BE2C (cell line): ENCODE data around the gene ATP13A2.

Source experiments
- DNase-seq: peaks from one replicate; pipeline ENCODE4 v3.0.0-alpha.2; 2020
- H3K27me3 ChIP-seq: fragments of 250-450 bp; sonication (Bioruptor Pico); 2 replicates; pipeline ENCODE4 v1.5.1; 2020; ENCODE audit warnings: mild to moderate bottlenecking
- H3K36me3 ChIP-seq: fragments of 250-450 bp; sonication (Bioruptor Pico); 2 replicates; pipeline ENCODE4 v1.5.1; 2020; ENCODE audit warnings: mild to moderate bottlenecking
- H3K4me1 ChIP-seq: fragments of 250-450 bp; sonication (Bioruptor Pico); 2 replicates; pipeline ENCODE4 v1.5.1; 2020
- H3K4me3 ChIP-seq: 2 replicates; pipeline ENCODE4 v1.5.1; 2011; ENCODE audit warnings: low read depth, low read length
- H3K9me3 ChIP-seq: fragments of 250-450 bp; sonication (Bioruptor Pico); 2 replicates; pipeline ENCODE4 v1.5.1; 2020
- TF ChIP-seq, protein P1 (sequence below): IDR thresholded peaks from 2 replicates; pipeline ENCODE4 v1.5.1; 2012; ENCODE audit warnings: mild to moderate bottlenecking, low read depth, low read length

The ATP13A2 gene

GRCh38 chr1:16981269-16981849 lies 30.4 kb downstream of the ATP13A2 start:
- H3K4me1 ChIP-seq: peaks cover 6% of the 10 kb centered on the region
- TF ChIP-seq, protein P1, sequence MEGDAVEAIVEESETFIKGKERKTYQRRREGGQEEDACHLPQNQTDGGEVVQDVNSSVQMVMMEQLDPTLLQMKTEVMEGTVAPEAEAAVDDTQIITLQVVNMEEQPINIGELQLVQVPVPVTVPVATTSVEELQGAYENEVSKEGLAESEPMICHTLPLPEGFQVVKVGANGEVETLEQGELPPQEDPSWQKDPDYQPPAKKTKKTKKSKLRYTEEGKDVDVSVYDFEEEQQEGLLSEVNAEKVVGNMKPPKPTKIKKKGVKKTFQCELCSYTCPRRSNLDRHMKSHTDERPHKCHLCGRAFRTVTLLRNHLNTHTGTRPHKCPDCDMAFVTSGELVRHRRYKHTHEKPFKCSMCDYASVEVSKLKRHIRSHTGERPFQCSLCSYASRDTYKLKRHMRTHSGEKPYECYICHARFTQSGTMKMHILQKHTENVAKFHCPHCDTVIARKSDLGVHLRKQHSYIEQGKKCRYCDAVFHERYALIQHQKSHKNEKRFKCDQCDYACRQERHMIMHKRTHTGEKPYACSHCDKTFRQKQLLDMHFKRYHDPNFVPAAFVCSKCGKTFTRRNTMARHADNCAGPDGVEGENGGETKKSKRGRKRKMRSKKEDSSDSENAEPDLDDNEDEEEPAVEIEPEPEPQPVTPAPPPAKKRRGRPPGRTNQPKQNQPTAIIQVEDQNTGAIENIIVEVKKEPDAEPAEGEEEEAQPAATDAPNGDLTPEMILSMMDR: no peak
- no peaks in the 10 kb centered on the region for H3K27me3 ChIP-seq
- H3K36me3 ChIP-seq: no peaks in the 10 kb centered on the region
- DNase-seq: no peak
- H3K4me3 ChIP-seq: no peak overlapping the region
- no peaks in the 10 kb centered on the region for H3K9me3 ChIP-seq

GRCh38 chr1:16980473-16981268 lies 31.1 kb downstream of the ATP13A2 start, which contains the start of gene MFAP2:
Gene MFAP2, minus strand, starts transcription at chr1:16980620. Its CDS starts 2,347 bp downstream, at chr1:16978273.
- TF ChIP-seq, protein P1: no peak
- no peaks in the 10 kb centered on the region for H3K9me3 ChIP-seq
- H3K36me3 ChIP-seq: no peaks in the 10 kb centered on the region
- peaks cover 6% of the 10 kb centered on the region for H3K4me1 ChIP-seq
- DNase-seq: no peak
- H3K4me3 ChIP-seq: peak within 1 kb of the TSS; percentile 40
- no peaks in the 10 kb centered on the region for H3K27me3 ChIP-seq

DNA sequence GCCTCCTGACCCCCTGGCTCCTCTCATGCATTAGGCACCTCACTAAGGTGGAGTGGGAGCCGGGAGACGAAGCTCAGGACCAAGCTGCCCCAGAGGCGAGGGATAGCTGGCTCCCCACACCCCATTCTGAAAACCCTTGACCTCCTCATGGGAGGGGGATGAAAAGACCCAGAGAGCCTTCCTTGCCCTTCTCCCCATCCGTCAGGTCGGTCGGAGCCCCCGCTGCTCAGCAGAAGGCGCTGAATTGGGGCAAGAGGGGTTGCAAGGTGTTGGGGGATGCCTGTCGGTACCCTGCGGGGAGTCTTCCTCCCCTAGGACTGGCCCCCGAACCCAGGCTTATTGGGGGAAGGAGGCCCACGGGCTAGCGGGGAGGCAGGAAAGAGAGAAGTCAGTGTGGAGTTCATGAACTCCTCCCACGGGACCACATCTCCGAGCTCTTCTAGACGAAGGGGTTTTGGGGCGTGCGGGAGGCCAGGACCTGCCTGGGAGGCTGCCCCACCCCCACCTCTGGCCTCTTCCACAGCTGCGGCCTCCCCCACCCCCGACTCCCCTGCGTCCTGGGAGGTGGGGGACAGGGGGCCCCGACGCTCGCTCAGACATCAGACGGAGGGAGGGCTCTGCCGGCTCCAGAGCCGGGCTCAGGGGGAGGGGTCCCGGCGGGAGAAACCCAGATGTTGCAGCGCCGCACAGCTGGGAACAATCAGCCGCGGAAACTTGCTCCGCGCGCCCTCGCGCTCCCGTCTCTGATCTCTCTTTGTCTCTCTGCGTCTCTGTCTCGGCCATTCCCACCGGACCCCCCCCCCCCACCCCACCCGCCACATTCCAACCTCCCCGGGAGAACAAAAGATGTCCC lies 32.0 kb downstream of the ATP13A2 start:
- Histone ChIP-seq H3K9me3 (no peaks in the 10 kb centered on the region), H3K4me3 (peak overlapping the region; percentile 40), H3K4me1 (peaks cover 6% of the 10 kb centered on the region), H3K36me3 (no peaks in the 10 kb centered on the region), H3K27me3 (no peaks in the 10 kb centered on the region)
- TF ChIP-seq, protein P1: no peak
- no peak for DNase-seq

DNA sequence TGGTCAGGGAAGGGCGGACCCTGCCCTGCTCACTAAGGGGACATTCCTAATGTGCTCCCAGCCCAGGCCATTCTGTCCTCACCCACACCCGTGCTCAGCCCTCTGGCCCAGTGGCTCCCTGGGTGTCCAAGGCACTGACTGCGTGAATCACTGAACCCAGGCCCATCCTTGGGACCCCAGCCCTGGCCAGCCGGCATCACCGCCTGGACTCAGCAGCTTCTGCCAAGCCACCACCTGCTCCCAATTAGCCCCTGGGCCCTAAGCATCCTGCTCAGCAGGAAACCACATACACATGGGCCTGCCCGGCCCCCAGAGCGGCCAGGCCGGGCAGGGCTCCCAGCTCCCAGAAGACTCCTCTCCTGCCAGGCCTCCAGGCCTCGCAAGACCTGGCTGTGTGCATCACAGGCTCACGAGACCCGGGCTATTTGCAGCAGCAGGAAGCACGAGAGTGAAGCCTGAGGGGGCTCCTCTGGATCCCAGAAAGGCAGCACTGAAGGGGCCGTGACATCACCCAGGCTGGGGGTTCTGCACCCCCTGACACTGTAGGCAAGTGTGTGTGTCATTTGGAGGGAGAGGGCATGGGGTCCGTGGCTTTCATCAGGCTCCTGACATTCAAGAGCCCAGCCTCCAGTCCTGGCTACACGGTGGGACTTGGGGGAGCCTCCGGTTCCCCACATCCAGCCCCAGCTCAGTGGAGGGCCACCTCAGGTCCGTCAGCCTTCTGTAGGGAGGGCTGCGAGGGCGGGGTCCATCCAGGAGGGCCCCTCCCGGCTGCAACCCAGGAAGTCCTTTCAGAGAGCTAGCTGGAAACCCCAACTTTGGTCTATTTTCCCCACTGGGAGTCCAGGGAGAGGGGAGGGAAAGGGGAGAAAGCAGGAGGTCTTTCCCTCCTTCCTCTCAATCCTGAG lies 32.9 kb downstream of the ATP13A2 start:
- Histone ChIP-seq H3K4me3 (peak overlapping the region; percentile 40), H3K27me3 (no peaks in the 10 kb centered on the region), H3K9me3 (no peaks in the 10 kb centered on the region), H3K4me1 (peaks cover 6% of the 10 kb centered on the region), H3K36me3 (no peaks in the 10 kb centered on the region)
- peak; percentile 68 for DNase-seq
- TF ChIP-seq, protein P1: no peak

DNA sequence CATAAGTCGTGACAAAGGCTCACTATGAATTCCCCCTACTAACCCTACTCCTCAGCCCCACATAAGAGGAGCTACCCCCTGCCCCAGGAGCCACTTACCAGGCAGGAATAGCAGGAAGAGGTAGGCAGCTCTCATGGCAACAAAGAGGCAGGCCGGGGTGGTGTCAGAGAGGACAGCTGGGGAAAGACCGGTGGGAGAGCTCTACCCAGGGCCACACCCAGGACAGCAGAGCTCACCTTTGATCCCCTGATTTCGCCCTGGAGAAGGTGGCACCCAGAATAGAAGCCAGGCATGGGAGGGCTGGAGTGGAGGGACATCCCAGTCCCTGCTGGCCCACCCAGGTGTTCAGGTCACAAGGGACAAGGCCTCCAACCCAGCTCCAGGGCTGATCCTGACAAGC lies 33.6 kb downstream of the ATP13A2 start:
- H3K9me3 ChIP-seq: no peaks in the 10 kb centered on the region
- DNase-seq: no peak
- H3K27me3 ChIP-seq: no peaks in the 10 kb centered on the region
- H3K36me3 ChIP-seq: no peaks in the 10 kb centered on the region
- H3K4me1 ChIP-seq: peaks cover 6% of the 10 kb centered on the region
- no peak overlapping the region for H3K4me3 ChIP-seq
- TF ChIP-seq, protein P1: no peak
